NCI-H2107 (cell line): ENCODE measurements around the gene MYRIP.
"Not testable (repeated sequence)": the region's sequence is repeated elsewhere in the genome, so short reads cannot be mapped to it uniquely, and the experiment has no call there.

Experiments used
- DNase-seq: peaks from one replicate; lab custom pipeline; 2025; lab: John Stamatoyannopoulos, UW

Gene MYRIP

DNA sequence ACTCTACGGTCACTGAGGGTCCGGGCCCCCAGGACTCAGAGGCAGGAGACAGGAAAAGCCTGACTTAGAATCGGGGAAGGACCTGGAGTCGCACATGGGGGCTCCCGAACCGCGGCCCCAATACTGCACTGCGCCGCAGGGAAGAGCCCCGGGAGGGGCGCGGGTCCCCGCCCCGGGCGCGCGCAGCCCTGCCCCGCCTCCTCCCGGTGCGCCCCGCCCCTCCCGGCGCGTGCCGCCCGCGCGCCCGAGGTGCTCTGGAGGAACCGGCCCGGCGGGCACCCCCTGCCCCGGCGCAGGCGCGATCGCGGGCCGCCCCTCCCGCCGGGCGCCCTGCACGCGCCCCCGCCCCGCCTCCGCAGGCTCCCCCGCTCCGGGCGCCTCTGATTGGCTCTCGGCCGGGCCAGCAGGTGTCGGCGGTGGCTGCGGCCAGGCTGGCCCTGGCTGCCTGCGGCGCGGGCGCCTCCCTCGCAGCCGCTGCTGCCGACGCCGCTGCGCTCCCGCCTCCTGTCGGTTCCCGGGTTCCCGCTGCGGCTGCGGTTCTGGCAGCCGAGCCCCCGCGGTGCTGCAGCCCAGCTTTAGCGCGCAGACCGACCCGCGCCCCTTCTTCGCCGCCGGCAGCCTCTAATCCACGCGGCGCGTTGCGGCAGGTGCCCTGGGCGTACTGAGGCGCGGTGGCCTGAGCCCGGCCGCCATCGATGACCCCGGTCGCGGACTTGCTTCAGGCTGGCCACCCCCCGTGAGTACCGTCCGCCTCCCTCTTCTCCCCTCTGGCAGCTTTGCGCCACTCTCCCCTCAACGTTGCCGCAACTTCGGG is at the start of gene MYRIP:
Gene MYRIP (plus strand): TSS at position 429 of the 814 bp plus-strand sequence. CDS start 91,208 bp downstream, outside the sequence.
- DNase-seq = no peak

DNA sequence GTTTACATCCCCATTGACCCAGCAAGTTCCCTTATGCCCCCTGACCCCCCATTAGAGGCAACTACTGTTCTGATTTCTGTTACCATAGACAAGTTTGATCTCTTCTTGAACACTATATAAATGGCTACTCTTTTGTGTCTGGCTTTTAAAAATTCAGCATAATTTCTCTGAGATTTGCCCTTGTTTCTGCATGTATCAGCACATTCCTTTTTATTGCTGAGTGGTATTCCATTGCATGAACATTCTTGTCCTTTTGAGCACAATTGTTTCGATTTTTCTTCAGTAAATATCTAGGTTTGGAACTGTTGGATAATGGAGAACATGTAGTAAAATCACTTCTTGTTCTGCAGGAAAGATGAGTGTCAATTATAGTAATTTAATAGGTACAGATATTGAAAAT is 49.1 kb upstream of the MYRIP start:
- DNase-seq = no peak

DNA sequence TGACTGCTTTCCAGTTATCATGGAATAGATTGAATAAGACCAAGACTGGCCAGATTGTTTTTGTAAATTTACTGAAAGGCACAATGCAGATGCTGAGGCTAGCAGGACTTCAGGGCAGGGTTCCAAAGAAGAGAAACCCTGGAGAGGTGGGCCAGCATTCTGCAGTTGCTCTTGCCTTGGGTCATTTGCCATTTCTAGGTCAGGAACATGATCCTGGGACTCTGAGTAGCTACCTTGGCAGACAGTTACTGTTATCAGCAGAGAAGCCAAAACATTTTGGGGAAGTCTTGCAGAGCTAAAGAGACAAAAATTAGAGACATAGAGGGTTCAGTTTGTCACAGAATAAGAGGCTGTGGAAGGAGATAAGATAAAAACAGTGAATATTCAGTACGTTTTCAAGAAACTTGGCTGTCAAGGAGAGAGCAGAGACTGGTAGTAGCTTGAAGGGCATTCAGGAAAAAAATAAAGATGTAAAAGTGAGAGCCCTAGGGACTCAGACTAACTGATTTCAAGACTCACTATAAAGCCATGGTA is 46.8 kb upstream of the MYRIP start:
- DNase-seq = no peak

DNA sequence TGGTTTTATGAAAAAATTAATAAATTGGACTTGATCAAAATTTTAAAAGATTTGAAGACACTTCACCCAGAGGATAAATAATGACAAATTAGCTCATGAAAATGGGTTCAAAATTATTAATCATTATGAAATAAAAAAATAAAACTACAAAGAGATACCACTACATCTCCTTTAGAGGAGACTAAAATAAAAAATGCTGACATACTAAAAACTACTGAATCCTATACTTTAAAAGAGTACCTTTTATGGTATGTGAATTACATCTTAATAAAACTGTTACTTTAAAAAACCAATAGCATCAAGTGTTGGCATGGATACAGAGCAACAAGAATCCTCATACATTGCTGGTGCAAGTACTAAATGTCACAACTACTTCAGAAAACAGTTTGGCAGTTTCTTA is 46.0 kb upstream of the MYRIP start:
- DNase-seq = no peak

DNA sequence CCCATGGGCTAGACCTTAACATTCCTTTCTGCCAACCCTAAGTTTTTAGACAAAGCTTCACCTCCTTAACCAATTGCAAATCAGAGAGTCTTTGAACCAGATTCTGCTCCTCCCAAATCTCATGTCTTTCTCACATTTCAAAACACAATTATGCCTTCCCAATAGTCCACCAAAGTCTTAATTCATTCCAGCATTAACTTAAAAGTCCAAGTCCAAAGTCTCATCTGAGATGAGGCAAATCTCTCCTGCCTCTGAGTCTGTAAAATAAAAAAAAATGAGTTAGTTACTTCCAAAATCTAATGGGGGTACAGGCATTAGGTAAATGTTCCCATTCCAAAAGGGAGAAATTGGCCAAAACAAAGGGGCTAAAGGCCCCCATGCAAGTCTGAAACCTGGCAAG is 43.8 kb upstream of the MYRIP start:
- DNase-seq = no peak

DNA sequence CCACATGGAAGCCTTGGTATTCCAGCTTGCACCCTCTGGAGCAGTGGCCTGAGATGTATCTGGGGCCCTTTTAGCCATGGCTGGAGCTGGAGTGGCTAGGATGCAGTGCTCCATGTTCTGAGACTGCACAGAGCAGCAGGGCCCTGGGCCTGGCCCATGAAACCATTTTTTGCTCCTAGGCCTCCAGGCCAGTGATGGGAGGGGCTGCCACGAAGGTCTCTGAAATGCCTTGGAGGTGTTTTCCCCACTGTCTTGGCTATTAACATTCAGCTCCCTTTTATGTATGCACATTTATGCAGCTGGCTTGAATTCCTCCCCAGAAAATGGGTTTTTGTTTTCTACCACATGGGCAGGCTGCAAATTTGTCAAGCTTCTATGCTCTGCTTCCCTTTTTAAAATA is 43.0 kb upstream of the MYRIP start:
- DNase-seq = no peak

DNA sequence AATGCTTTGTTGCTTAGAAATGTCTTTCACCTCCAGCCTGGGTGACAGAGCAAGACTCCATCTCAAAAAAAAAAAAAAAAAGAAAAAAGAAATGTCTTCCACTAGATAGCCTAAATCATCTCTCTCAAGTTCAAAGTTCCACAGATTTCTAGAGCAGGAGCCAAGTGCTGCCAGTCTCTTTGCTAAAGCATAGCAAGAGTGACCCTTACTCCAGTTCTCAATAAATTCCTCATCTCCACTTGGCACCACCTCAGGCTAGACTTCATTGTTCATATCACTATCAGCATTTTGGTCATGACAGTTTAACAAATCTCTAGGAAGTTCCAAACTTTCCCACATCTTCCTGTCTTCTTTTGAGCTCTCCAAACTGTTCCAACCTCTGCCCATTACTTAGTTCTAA is 42.5 kb upstream of the MYRIP start:
- DNase-seq = not testable (repeated sequence)

DNA sequence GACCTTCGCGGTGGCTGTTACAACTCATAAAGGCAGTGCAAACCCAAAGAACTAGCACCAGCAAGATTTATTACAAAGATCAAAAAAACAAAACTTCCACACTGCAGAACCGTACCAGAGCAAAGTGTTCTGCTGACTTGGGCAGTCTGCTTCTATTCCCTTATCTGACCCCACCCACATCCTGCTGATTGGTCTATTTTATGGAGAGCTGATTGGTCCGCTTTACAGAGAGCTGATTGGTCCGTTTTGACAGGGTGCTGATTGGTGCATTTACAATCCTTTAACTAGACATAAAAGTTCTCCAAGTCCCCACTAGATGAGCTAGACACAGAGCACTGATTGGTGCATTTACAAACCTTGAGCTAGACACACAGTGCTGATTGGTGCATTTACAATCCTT is 31.2 kb upstream of the MYRIP start:
- not testable (repeated sequence) for DNase-seq

DNA sequence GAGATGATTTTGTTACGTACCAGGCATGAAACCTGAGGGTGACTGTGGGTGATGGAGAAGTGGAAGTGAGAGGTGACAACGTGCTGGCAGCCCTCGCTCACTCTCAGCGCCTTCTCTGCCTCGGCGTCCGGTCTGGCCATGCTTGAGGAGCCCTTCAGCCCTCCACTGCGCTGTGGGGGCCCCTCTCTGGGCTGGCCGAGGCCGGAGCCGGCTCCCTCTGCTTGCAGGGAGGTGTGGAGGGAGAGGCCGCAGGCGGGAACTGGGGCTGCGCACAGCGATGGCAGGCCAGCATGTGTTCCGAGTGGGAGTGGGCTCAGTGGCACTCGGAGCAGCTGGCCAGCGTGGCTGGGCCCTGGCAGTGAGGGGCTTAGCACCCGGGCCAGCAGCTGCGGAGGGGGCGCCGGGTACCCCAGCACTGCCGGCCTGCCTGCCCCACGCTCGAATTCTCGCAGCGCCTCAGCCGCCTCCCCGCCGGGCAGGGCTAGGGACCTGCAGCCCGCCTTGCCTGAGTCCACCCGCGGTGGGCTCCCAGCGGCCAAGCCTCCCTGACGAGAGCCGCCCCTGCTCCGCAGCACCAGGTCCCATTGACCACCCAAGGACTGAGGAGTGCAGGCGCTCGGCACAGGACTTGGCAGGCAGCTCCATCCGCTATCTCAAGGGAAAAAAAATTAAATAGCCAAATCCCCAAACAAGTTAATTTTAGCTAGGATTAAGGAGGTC is 29.7 kb upstream of the MYRIP start:
- no peak for DNase-seq

DNA sequence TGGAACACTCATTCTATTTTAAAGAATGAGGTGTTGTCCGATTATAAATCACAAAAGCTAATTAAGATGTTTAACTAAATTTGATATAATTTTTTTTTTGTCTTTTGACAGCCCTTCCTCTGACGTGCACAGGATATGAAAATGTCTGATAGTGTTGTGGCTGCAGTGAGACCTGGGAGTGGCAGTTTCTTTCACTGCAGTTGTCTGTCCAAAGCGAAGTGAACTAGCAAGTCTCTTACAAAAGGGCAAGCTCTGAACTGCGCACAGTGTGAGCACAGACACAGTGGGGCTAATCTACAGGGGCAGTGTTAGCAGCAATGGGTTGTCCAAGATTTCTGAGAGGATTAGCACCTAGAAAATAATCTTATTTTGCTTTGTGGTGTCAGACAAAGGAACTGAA is 29.1 kb upstream of the MYRIP start:
- DNase-seq = no peak

DNA sequence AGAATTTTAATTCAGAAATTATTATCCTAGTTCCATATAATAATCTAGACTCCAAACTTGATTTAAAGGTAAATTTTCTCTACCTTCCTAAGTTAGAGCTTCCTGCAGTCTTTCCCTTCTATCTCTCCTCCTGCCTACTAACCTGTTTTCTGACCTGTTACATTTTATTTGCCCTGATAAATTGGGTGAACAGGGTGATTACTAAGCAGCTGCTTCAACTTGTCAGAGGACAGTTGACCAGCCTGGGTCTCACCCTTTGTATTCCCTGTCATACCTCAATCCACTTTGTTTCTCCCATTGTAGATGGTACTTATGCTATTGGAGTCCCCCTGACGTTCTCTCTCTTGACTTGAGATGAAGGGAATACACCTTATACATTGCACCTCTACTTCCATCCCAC is 28.4 kb upstream of the MYRIP start:
- DNase-seq = no peak

DNA sequence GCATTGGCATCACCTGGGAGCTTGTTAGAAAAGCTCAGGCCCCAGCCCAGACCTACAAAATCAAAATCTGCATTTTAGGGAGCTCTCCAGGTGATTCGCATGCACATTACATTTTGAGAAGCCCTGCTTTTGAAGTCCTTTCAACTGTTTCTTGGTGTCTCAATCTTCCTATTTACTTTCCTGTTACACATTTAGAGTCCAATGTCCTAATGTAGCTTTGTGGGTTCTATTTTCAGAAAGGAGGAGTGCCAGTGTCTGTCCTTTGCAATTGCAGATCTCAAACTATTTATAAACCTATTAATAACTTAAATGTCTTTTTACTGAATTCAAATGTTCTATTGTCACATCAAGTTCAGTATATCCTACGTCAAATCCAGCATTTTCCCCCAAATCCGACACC is 27.8 kb upstream of the MYRIP start:
- DNase-seq = no peak

DNA sequence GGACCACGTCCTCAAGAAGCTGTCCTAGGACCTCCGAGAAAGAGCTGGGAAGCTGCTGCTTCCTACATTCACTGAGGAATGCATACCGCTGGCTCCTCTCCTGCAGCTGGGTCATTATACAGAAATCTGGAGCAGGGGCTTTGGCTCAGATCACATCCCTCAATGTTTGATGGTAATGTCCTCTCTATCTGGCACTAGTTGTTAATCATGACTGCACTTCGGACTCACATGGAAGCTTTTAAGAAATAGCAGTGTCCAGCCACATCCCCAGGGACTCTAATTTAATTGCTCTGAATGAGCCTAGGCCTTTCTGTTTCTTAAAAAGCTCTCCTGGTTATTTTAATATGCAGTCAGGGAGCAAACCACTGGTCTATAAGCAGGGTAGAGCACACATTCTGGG is 25.7 kb upstream of the MYRIP start:
- DNase-seq = no peak

DNA sequence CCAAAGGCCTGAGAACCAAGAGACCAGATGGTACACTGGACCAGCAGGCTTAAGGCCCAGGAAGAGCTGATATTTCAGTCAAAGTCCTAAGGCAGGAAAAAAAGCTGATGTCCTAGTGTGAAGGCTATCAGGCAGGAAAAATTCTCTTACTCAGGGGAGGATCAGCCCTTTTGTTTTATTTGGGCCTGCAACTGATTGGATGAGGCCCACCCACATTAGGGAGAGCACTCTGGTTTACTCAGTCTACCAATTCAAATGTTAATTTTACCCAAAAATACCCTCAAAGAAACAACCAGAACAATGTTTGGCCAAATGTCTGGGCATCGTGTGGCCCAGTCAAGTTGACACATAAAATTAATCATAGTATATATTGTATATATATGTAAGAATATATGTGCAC is 24.5 kb upstream of the MYRIP start:
- DNase-seq = no peak

DNA sequence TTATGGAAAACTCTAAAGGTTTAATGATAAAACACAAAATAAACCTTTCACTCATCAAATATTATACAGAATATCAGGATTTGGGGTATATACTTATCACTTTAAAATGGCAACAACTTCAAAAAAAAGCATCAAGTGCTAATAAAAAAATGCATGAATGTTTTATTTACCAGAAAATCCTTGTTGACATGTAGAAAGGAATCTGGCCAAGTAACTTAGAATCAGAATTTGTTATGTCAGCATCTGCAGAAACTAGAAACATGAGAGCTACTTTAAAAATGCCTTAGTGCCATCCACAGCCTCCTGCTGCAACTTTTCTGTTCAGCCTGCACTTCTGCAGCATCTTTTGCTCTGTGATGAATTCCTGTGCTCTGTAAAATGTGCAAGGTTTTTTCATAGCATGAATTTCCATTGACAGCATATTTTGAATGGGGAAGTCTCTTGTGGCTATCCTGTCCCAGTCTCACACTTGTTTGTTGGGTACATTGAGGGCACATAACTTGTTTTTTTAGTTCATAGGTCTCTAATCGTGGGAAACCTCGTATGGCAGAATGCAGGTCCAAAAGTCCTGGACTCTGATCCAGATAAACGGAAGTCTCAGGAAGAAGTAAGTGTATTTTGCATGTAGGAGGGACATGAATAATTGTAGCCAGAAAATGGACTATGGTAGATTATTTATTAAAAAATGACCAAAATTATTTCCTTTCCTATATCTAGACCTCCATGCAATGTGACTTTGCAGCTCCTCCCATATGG is 21.1 kb upstream of the MYRIP start:
- DNase-seq = no peak

DNA sequence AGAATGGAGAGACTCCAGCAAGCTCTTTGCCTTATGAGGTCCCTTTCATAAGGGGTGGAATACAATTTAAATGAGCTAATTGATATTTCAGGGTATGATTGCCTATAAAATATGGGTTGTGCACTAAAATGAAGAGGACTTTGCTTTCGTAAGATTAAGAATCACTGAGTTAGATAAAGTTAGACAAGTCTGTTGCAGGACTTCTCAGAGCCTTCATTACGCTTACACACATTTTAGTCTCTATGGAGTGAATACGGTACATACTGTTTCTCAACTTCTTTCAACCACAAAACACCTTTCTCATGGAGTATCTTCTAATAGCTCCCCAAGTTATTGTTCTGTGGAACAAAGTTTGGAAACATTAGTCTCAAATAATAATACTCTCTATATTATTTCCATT is 17.8 kb upstream of the MYRIP start:
- no peak for DNase-seq

DNA sequence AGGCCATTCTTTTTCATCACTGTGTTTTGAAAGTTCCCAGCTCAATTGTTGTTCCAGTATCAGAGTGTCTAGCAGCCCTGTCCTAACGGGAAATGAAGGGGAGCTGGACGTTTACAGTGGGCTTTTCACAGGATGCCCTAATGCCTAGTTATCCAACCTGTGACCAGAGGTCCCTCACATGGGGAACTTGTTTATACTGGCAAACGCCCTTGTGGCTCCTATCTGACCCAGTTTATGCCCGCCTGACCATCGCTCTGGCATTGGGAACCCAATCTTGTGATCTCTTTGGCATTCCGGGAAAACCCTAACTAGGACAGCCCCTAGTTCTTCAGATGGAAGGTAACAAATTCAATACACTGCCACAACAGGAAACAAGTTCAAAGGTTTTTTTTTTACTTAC is 14.5 kb upstream of the MYRIP start:
- no peak for DNase-seq

DNA sequence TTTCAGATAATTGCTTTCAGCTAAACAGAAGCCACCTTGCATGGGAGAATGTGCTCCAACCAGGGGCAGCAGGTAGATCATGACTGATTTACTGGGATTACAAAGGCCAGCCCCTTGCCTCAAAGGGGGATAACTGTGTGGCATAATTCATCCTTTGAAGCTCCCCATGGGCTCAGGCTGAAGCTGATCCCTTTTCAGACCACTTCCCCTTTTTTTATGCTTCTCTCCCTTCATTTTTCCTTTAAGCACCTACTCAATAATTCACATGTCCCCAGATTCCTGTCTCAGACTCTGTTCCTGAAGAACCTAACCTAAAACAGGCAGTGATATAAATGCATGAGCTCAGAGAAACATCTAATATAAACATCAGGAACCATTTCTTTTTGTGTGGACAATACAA is 8.2 kb upstream of the MYRIP start:
- no peak for DNase-seq

DNA sequence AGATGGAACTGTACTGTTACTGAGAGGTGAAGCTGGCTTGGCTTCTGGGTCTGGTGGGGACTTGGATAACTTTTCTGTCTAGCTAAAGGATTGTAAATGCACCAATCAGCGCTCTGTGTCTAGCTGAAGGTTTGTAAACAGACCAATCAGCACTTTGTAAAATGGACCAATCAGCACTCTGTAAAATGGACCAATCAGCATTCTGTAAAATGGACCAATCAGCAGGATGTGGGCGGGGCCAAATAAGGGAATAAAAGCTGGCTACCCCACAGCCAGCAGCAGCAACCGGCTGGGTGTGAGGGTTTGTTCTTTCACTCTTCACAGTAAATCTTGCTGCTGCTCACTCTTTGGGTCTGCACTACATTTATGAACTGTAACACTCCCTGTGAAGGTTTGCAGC is 6.9 kb upstream of the MYRIP start:
- not testable (repeated sequence) for DNase-seq

DNA sequence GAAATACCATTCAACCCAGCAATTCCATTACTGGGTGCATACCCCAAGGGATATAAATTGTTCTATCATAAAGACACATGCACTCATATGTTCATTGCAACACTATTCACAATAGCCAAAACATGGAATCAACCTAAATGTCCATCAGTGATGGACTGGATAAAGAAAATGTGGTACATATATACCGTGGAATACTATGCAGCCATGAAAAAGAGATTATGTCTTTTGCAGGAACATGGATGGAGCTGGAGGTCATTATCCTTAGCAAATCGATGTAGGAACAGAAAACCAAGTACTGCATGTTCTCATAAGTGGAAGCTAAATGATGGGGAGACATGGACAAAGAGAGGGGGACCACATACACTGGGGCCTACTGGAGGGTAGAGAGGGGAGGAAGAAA is 5.5 kb upstream of the MYRIP start:
- DNase-seq = no peak

DNA sequence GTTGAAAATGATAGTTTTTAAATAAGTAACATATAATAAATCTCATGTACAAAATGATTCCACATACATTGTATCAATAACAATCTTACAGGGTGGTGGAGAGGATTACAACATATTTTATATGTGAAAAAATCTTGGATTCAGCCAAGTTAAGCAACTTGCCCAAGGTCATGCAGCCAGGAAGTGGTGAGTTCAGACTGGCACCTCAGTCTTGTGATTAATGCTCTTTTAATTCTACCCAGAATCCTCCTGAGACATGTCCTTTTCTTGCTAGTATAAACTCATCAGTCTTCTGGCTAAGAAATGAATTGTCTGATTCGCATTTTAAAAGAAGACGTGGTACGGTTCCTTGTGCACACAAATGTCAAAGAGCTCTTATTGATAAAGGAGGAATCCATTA is 4.5 kb upstream of the MYRIP start:
- DNase-seq = no peak

DNA sequence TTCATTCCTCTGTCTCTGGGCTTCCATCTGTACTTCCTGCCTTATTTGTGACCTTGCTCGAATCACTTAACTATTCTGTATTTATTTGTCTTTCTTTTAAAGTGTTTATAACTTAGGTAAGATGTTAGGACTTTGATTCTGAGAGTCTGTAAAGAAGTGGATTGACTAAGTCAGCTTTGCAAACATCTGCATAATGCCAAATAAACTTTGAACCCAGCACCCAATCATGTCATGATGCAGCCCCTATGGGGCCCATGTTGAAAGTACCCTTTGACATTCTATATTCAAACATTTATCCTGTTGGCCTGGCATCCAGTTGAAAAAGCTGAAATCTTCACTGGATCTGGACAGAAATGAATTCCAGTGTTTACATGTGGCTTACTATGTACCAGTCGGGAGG is 3.8 kb upstream of the MYRIP start:
- DNase-seq = no peak

DNA sequence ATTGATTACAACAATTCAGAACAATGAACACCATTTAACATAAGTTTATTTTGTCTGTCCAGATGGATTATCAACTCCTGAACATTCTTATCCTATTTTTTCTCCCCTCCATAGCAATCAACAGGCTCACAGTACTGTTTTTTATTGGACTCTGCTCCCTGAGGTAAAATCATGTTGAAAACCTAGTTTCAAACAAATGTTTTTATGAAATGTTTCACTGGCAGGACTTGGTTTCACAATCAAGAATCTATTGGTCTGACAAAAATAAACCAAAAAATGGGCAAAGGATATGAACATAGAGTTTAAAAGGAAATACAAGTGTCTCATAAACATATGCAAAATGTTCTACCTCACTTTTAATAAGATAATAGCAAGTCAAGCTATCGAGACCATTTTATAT is 2.6 kb upstream of the MYRIP start:
- DNase-seq = no peak
